COLO668 (cell line): ENCODE results near the gene NELL1.
A peak's percentile ranks its signal among the peaks of the same experiment; 100 is the strongest.

Experiments used
- DNase-seq: peaks from one replicate; lab custom pipeline; 2025; ENCODE audit not compliant: unreplicated experiment; lab: John Stamatoyannopoulos, UW

The NELL1 gene

DNA sequence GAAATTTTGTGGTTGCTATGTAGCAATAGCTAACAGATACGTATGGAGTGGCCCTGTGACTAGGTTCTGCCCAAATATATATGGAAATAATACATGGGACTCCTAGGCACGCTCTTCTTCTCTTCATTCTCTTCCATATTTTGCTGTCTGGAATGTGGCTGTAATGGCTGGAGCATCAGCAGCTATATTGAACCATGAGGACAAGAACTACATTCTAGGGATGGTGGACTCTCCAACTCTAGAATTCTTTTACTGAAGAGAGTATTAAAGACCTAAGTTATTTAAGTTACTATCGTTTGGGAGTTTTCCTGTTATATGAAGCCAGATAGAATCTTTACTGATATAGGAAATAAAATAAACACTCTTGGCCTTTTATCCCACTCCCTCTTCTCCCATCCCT, 7.5 kb upstream of the NELL1 start:
- DNase-seq, result no peak

DNA sequence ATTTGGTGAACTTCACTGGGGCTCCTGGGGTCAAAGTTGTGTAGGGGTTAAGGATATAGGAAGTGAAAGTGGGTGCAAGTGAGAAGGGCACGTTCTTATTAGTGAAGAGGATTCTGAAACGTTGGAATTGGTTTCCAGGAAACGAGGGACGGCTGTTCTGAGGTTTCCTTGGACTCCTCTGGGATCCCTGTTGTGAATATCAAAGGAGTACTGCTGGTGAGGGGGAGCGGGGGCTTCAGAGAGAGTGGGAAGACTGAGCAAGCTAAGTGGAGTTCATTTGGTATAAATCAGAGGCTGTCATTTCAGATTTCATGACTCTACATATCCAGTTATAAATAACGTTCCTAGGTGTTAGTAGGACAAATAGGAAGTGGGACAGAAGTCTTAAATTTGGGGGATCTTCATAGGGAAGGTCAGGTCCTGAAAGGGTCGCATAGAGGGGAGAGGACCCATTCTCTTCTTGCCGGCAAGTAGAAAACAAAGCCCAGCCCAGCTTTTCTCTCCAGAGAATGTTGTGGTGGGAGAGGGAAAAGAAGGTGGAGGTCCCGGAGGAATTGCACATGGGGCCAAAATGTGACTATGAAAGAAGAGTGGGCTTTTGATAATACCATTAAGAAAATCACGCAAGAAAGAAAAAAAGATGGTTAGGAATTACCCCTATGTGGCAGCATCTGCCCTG, 1.1 kb upstream of the NELL1 start:
- no peak for DNase-seq

DNA sequence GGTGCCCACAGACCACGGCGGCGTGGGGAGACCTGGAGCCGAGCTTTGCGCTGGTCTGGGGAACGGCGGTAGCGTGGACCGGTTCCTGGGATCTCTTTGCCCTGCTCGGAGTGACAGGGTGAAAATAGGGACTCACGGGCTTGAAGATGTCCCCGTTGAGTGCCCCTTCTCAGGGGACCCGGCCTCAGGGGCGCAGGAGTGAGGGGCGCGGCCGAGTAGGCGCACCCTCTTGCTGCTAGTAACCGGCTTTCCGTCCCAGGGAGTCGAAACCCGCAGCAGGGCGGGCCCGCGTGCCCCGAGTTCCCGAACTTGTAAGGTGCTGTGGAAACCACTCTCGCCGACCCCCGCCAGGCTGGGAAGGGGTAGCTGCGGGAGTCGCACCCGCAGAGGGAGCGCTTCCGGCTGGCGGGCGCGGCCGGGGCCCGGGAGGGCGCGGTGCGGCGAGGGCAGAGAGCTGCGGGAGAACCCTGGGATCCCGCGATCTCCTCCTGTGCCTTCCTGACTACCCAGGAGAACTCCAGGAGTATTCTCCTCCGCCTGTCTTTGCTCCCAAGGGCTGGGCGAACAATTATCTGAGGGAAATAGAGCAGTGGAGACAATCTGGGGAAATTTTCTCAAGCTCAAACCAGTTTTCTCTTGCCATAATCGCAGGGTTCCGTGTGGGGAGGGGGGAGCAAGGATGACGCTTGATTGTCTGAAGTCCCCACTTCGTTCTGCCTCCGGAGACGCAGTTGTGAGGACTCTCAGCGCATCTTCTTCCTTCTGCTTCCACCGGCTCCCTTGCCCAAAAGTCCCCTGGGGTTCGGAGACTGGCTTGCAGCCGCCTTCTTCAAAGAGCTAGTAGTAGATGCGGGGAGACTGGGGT, 666 bp downstream of the NELL1 start:
- DNase-seq, result peak; percentile 67

DNA sequence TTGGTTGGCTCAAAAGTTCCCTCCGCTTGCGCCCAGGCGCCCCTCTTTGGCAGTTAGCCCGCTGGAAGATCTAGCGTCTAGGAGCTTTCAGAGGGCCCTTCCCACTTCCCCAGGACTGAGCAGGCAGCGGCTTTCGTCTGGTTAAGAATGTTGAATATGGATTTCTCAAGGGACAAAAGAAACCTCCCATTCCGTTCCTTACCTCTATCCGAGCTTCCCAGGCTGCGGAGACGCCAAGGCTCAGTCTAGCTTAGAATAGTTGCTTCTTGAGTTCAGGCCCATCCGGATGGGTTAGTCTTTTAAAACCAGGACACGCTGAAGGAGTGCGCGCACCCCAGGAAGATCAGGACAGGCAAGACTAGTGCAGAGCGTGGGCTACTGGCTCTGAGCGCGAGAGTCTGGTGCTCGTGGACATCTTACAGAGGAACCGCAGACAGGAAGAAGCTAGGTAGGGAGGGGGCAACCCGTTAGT, 1.6 kb downstream of the NELL1 start:
- peak; percentile 34 for DNase-seq

DNA sequence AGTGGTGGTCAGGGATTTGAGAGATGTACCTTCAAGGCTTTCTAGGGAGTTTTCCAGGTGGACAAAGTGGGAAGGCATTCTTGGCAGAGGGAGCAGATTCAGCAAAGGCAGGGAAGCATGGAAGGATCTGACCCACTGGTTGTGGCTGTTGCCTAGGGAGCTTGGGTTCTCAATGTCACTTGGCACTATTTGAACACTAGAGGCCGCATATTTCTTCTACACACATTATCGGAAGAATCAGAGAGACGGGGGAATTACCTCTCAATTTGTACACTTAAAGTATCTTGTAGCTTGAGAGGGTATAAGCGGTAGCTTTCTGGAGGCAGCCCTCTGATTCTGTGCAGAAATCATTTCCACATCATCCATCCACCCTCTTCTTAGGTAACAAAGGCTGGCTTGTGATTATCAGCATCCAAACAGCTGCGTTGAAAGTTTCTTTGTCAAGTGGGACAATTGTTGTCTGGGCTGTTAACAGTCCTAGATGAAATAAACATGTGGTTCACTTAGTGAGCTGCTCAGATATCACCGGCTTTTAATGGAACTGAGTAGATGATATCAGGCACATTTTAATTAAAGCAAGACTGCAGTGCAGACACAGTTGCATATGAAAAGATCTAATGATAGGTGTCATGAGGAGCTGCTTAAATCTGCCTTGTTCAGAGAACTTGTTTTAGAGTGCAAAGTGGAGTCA, 2.6 kb downstream of the NELL1 start:
- DNase-seq, result peak; percentile 55

DNA sequence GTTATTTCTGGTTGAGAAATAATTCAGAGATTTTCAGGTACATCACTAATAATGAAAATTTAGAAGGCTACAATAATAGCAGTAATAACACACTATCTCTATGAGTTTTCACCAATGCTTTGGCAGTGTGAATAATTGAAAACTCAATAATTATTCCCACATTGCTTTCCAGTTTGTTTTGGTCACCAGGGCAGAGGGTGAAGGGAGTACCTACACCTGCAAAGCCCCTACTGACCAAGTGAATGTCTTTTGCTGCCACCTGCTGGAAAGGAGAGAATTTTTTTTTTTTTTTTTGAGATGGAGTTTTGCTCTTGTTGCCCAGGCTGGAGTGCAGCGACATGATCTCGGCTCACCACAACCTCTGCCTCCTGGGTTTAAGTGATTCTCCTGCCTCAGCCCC, 3.2 kb downstream of the NELL1 start:
- DNase-seq, result no peak

DNA sequence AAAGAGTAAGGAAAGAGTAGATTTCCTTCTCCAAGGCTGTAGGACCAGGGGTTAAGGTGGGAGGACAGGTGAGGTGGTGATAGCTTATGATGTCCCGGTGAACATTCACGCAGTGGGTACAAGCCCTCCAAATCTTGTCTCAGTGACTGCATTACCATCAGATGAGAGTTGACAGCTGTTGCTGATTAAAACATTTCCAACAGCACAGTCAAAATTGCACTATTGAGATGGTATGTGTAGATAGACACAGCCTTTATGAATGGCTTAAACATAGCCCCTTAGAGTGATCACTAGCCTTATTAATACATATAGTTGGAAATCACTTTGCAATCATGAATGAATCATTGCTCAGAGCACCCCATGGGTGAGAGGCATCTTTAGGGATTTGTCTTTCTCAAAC, 7.3 kb downstream of the NELL1 start:
- no peak for DNase-seq

DNA sequence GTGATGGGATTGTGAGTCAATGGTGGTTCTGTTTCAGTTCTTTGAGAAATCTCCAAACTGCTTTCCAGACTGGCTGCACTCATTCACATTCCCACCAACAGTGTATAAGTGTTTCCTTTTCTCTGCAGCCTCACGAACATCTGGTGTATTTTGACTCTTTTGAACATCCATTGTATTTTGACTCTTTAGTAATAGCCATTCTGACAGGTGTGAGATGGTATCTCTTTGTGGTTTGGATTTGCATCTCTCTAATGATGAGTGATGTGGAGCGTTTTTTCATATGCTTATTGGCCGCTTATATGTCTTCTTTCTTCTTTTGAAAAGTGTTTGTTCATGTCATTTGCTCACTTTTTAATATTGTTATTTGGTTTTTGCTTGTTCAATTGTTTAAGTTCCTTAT, 19.4 kb downstream of the NELL1 start:
- DNase-seq, result peak; percentile 24

DNA sequence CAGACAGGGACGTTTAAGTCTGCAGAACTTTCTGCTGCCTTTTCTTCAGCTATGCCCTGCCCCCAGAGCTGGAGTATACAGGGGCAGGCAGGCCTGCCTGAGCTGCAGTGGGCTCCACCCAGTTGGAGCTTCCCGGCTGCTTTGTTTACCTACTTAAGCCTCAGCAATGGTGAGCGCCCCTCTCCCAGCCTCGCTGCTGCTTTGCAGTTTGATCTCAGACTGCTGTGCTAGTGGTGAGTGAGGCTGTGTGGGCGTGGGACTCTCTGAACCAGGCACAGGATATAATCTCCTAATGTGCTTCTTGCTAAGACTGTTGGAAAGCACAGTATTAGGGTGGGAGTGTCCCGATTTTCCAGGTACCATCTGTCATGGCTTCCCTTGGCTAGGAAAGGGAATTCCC, 38.5 kb downstream of the NELL1 start:
- DNase-seq, result peak; percentile 39

DNA sequence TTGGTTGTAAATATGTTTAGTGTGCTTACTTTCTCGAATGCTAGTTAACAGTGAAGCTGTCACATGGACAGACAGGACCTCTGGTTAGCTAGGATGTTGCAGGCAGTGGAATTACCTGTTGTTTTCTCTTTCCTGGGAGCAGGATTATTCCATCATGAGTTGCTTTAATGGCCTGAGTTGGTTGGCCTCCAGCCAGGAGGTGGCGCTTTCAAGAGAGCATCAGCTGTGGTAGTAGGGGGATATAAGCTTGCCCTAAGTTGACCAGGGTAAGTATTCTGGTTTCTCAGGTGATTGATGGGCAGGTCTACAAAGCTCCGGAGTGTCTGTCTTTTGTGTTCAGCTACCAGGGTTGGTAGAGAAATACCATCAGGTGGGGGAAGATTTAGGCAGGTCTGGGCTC, 43.5 kb downstream of the NELL1 start:
- DNase-seq, result no peak

DNA sequence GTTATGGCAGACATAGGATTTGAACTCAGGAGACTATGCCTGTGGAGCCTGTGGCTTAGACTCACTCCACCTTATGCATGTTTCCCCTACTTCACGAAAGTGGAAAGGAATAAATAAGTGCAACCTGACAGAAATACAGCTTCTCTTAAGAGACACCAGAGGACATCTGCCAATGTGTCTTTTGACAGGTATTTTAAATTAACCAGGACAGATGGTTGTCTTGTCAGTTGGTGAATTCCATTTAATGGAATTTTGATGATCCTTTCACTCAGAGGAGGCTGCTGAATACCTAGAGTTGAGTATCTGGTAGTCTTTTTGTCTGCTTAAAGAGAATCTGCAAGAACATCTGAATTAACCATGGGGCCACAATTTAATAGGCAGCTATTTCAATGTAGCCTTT, 46.1 kb downstream of the NELL1 start:
- no peak for DNase-seq

DNA sequence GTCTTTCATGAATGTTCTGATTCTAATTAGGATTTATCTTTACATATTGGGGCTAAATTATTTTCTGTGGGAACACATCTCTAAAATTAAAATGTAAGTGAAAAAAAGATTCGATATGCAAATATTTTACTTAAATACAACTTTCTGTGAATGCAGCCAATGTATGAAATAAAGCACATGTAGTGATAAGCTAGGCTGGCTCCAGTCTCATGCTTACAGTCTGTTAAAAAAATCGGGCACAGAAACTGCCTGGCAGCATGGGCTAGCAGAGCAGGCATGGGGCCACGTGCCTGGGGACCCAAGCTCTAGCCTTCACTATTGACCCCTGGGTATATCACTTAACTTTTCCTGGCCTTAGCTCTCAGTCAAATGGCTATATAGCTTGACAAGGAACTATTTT, 46.5 kb downstream of the NELL1 start:
- no peak for DNase-seq

DNA sequence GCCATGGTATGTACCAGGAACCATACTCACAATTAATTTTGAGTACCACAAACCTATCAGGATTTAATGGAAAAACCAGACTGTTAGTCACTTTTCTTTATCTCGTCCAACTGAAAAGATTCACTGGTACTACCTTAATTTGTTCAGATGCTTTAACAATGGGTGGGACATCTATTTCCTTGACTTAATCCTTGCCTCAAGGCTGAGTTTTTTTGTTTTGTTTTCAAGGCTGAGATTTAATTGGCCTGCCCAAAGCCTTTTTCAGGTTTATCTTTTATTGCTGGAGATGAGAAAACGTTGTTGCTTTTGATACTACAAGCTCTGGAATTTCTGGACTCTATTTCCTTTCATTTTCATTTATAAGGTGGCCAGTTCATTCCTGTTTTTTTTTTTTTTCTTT, 50.4 kb downstream of the NELL1 start:
- no peak for DNase-seq

DNA sequence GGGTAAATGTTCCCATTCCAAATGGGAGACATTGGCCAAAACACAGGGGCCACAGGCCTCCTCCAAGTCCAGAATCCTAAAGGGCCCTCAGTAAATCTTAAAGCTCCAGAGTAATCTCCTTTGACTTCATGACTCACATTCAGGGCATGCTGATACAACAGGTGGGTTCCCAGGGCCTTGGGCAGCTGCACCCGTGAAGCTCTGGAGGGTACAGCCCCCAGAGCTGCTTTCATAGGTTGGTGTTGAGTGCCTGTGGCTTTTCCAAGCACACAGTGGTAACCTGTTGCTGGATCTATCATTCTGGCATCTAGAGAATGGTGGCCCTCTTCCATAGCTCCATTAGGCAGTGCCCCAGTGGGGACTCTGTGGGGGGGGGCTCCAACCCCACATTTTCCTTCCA, 54.0 kb downstream of the NELL1 start:
- DNase-seq, result no peak

DNA sequence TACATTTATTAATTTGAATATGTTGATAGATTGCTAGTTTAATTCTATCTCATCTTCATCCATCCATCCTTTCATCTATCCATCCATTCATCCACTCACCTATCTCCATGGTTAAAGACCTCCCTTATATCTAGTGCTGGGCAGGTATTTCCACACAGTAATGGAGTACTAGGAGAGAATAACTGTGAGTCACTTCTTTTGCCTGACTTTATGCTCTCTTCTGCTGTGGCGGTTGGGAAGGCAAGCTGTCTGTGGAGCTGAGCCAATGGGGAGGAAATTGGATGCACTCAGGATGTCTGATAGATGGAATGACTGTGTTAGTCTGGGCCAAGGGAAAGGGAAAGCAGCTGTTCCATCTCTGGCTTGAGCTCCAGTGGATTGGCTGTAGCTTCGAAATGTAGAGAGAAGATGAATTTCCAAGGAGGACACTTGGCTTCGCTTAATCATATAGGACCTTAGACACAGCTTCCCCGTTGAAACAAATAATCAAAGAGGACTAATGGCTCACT, 60.3 kb downstream of the NELL1 start:
- no peak for DNase-seq

DNA sequence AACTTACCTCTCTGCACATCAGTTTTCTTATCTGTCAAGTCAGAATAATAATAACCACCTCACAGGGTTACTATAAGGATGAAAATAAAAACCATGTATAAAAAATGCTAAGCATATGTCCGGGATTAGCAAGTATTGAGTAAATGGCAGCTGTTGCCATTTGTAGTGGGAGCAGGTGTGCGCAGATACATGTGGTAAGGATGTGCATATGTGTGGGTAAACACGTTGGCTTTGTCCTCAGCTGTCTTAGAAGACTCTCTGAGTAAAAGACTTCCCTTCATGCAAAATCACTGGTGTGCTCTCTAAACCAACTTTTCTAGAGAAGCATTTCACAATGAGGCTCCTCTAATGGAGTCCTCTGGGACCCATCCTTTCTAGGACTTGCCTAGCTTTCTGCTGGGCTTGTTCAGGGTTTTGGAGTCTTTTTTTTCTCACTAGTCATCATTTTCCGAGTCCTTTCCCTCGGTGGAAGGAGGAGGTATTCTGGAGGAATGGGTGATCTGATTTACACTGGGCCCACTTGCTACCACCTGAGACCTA, 62.4 kb downstream of the NELL1 start:
- DNase-seq, result peak; percentile 40

DNA sequence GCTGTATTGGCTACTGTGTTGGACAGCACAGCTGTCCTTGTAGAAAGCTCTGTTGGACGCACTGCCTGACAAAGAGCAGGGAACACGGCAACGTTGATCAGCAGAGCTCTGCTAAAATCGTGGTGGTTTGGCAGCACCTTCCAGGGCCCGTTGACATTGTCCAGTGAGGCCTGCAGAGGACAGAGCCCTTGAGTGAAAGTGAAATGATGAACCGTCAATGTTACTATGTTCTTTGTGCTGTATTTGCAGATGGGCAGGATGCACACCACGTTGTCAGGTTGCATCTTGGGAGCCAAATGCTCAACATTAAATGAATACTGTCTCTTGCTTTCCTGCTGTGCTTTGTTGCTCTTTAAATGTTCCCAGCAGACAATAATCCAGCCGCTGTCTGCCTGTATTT, 69.7 kb downstream of the NELL1 start:
- peak; percentile 41 for DNase-seq

DNA sequence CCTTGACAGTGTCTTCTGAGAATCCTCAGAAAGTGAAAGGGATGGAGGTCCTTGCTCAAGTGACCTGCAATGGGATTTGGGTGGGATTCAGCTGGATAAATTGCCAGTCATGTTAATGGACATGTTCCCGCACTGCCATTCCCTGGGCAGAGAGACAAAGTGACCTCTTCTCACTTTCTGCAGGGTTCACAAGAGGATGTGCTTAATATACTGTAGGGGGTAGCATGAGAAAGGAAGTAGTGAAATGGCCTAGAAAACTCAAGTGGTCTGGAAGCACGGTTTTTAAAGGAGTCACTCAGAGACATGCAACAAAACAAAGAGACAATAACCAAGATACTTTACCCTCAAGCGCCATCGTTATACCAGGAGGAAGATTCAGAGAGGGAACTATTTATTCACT, 70.2 kb downstream of the NELL1 start:
- DNase-seq, result no peak

DNA sequence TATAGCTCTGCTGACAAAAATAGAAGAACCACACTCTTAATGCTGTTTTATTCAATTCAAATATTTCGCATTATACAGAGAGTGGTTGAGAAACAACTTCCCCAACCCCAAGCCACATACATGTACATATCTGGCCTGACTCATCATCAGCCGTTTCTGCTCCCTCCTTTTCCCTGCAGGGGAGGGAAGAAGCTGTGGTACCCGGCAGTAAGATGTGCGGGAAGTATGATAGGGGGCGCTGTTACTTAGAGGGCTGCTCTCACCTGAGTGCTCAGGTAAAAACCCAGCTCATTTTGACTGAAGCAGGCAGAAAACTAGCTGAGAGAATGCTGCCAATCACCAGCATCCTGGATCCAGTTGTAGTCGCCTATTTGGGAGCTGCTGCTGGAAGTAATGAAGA, 85.5 kb downstream of the NELL1 start:
- DNase-seq, result peak; percentile 30

DNA sequence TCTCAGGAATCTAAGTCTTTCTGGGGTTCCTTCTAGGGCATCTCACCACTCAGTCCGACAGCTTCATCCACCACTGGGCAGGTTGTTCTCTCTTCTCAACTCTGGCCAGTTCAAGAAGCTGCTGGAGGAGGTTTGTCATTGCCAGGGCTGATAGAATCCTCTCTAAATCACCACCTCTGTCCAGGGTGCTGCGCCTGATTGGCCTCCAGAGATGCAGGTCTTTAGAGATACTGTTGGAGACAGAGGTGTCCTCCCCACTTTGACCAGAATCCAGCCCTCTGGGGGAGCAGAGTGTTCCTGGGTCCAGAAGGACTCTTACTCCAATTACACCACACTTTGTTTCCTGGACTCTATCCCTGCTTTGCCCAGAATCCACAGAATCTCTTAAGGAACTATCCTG, 90.2 kb downstream of the NELL1 start:
- no peak for DNase-seq

DNA sequence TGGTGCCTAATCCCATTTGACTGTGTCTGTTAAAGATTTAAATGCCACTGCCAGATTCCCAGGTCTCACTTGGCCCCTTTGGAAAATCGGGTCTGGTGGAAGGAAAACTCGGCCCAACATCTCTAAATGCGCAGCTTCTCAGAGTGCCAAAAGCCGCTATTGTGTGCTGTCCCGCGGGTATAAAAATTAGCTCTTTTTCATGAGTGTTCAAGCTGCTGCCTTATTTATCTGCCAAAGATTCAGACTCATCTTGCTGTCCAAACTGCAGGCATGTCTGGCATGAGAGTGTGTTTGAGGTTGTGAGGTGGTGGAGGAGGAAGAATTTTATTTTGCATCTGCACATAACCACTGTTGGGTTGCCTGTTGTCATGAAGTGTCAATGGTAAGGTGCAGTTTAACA, 91.4 kb downstream of the NELL1 start:
- DNase-seq, result no peak
